Activated T-helper 1 cell treated with anti-CD3 and anti-CD28 coated beads, Interleukin-2, amount 50 U/mL, for 16 hours (primary cell): ENCODE measurements around the gene CACNA1C.

Experiments used
- DNase-seq, 2 donors: peaks; one replicate each; pipeline ENCODE4 v3.0.0-alpha.2; 2020; ENCODE audit warnings: low read depth in 1 of 2, low spot score in 1 of 2

The CACNA1C gene

DNA sequence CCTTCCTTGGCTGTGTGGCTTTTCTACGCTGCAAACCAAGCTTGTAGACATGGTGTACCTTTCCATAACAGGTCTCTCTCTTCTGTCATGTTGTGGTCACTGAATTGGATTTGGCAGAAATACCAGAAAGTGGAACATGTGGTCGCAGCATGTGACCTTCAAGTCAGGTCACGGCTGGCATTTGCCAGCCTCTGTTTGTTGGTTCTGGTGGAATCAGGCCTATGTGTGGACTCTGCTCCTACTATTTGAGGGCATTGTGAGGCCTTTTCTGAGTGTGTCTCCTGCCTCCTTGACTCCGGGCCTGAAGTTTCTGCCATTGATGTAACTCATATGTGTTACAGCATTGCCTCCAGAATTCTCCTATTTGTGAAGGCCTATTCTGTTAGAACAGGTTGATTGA, 116.7 kb downstream of the CACNA1C start:
- DNase-seq, result no peak

DNA sequence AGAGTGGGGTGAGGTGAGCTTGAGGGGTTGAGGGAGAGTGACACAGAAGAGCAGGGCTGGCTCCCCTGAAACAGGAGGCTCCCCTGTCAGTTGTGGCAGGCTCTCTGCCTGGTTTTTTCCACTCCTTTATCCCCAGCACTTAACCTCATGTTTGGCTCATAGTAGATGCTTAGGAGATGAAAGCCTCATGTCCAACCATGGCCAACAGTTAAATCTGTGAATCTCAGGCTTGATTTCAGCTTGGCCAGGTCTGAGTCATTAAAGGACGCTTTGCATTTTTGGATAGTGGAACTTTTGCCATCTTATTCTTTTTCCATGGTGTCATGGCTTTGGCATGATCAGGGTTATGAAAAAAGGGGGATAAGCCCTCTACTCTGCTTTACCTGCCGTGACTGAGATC, 117.2 kb downstream of the CACNA1C start:
- no peak for DNase-seq

DNA sequence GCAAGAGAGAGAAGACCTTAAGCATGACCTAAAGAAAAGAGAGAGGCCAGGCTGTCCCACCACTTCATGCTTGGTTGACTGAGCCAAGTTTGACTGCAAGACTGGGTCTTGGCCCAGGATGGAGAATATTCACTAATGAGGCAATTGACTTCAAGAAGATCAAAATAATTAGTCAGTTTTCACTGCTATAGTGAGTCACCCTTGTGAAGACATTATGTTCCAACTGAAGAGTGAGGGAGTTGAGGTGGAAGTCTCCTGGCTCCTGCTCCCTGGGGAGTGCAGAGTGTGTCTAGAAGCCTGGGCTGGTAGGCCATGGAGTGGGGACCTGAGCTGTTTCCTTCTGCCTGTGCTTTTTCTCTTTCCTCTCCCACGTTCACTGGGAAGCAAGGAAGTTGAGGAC, 117.6 kb downstream of the CACNA1C start:
- no peak for DNase-seq

DNA sequence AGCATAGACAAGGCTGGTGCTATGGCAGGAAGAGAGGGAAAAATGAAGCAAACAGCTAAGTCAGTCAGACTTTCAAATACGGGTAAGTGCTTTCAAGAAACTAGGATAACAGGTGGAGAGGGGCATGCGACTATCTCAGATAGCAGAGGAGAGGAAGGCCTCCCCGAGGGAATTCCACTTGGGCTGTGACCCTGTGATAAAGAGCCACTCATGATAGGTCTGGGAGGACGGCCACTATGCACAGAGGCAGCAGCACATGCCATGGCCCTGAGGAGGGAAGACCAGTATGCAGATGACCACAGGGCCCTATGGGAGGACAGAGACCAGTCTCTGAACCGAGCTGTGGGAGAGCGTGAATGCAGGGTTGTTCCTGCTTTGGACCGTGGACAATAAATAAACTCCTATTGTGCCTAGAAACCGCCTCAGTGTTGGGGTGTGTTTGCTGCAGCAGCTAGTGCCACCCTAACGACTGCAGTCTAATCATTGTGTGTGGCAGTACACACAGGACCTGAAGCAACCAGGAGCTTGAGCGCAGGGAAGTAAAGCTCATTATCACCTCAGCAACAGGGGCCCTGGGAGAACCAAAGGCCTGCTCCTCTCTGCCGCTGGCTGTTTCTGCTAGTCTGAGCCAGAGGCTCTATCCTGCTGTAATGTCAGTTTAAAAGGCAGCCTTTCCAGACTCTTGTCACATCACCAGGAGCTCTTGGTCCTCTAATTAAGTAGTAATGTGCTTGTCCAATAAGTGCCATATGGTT, 119.1 kb downstream of the CACNA1C start:
- DNase-seq, result no peak

DNA sequence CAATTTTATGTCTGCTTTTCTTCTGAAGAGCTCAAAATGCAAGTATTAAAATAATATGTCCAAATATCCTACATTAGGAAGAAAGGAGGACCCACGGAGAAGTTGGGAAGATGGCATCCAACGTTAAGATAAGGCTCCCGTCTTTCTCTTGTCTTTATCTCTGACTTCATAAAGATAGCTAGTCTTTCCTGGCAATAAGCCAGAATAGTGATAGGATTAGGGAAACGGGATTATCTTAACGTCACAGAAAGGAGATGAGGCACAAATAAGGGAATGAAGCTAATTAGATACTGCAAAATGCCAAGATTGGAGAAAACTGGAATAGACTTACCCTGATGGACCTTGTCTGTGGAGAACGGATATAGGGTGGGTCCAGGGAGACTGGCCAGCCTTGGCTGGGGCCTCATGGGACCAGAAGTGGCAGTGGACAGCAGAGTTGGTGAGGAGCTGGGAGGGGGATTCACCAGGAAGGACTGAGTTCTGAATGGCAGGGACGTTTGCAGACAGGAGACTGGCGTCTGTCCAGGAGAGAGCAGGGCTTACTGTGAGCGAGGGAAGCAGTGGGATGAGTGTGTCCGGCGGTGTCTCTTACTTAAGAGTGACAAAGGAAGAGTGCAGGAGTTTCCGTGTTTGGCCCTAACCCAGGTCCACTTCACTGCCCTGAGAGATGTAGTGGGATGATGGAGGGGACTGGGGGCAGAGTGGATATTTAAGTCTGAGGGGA, 119.9 kb downstream of the CACNA1C start:
- DNase-seq, result no peak

DNA sequence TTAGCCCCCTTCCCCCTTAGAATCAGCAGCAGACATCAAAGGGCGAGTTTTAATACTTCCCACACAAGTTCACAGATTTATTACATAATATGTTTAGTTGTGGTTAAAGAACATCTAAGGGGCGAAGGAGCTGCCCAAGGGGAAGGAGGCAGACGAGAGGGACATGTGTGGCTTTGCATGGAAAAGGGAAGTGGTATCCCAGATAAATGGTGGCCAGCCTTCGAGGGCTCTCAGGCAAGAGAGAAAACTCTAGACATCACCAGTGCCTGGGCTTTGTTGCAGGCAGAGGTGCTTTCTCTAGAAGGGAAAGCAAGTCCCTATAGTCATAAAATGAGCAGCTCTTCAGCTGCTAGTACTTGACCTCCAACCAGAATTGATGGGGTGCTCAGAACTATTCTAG, 121.2 kb downstream of the CACNA1C start:
- DNase-seq, result no peak

DNA sequence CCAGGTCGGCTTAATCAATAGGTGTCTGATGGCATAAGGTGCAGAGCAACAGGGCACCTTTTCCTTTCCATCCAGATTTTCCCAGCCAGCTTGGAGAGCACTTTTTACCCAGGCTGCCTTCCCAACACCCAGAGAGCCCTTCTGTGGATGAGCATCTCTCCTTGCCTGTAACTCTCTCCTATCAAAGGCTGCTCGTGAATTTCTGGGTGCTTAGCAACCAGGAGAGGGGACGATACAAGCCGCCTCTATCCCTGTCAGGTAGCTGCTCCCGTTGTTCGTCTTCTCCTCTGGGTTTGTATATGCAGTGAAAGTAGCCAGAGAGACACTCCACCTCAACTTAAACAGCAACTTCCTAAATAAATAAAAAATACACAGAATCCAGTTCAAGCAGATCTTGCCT, 124.2 kb downstream of the CACNA1C start:
- no peak for DNase-seq

DNA sequence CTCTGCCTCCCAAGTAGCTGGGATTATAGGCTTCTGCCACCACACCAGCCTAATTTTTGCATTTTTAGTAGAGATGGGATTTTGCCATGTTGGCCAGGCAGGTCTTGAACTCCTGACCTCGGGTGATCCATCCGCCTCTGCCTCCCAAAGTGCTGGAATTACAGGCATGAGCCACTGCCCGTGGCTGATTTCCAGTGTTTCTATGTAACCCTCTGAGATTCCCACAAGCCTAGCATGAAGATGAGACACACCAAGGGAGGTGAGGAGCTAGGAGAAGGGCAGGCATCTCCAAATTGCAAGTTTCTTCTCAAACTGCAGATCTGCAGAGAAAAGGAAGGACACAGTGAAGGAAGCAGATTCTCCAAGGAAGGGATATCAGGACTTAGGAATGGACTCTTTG, 125.0 kb downstream of the CACNA1C start:
- DNase-seq, result no peak

DNA sequence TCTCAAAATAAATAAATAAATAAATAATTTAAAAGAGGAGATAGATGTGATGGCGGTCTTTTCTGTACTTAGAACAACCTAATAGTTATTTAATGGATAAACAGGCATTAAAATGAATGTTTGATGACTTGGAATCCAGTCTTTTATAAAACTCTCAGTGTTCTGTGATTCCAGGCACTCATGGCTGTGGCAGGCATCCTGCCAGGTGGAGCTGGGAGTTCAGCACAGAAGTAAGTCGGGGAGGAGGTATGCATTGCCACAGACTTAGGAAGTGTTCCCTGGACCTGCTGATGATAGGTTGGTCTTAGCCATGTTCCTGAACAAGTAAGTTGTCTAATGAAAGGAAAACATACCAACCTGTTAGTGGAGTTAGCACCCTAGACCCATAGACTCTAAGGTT, 126.3 kb downstream of the CACNA1C start:
- no peak for DNase-seq

DNA sequence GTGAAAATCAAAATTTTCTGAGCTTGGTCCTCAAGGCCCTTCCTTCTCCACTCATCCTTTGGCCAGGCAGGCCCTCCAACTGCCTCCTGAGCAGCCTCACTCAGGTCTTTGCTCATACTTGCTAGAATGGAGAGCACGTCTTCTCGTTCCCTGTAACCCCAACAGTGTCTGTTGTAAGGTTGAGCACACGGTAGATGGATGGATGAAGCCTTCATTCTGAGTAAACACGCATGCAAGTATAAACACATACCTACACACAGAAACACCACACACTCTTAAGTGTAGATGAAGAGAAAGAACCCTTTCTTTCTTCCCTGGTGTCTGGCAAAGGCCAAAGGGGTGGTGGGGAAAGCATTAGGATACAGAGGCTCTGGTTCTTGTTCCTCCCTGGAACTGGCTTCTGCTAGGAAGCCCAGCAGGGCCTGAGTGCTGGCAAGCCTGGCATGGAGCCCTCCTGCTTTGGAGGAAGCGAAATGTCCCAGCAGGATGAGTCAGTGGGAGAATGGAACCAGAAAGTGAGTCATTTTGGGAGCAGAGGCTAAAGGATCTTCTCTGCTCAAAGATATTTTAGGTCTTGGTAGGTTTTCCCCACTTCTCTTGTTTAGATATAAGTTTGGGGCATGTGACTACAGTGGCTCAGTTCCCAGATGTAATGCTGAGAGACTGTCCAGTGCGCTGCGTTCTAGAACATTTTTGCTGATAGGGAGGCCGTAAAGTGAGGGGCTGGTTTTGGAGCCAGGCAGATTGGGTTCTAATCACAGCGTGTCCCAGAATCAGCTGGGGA, 127.4 kb downstream of the CACNA1C start:
- no peak for DNase-seq

DNA sequence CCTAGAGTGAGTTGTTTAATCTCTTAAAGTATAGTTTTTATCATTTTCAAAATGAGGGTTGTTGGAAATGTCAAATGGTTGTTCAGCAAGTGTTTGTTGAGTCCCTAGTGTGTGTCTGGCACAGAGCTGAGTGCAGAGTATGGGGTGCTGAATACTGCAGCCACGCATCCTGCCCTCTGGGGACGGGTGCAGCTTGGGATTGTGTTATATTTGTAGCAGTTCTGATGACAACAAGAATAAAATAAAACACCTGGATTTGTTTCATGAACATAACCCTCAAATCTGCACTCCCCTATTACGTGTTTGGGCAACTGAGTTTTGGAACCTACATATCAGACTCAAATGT, 127.9 kb downstream of the CACNA1C start:
- DNase-seq, result no peak

DNA sequence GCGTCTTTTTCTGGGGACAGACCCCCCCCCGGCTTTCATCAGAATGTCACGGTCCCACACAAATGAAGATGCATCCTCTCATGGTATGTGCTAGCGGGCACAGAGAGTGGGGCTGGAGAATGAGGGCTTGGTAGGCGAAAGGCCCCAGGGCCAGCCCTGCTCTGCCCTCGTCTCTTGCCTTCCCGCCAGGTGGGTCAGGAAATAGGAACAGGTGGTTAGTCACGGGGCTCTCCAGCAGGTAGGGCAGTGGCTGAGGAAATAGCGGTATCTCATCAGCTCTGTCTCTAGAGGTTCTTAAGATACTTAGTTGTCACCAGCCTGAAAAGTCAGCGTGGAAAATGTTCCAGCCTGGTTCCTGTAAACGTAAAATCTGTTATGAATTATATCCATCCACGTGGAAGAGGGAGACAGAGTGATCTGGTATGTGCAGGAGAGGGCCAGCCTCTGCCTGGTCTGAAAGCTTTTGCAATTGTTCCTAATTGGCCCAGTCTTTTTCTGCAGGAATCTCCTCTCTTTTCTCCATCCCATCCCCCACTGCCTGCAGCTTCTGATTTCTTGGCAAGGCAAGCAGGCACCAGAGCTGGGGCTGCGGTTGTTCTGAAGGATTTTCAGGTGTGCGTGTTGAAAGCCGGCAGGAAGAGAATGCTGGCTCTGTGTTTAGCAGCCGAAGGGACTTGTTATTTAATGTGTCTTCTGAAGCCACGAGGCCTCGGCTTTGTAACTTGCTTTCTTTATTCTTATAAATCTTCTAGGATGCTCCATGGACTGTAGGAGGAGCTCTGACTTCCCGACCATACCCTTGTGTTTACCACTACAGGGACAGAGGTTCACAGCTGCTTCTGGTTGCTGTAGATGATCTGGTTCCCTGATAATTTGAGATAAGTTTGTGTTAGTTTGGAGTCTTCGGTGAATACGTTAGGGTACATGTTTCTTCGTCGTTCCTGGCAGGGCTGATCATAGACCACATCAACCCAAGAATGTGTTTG, 131.1 kb downstream of the CACNA1C start:
- no peak for DNase-seq

DNA sequence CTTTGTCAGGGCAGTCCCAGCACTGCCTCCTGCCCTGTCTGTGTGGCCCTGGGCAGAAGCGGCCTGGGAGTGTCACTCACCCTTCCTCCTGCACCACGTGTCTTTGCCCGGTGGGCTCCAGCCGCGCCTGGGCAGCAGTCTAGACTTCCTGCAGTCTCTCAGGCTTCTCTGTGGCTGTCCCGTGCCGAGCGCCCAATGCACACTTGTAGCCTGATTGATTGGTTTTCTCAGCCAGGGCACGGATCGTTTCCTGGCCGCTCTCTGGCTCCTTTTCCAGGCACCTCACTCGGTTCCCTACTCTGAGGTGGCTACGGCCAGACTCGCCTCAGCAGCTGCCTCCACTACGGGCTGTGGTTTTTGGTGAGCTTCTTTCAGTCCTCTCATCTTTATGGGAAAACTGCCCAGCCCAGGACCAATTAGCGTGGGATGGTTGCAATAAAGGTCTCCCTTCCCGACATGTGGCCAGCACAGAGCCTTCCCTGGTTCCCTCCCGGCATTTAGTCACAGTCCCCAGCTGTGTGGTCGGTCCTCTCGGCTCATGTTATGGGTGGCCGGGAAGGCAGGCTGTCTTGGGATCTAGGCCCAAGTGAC, 133.1 kb downstream of the CACNA1C start:
- DNase-seq, result no peak

DNA sequence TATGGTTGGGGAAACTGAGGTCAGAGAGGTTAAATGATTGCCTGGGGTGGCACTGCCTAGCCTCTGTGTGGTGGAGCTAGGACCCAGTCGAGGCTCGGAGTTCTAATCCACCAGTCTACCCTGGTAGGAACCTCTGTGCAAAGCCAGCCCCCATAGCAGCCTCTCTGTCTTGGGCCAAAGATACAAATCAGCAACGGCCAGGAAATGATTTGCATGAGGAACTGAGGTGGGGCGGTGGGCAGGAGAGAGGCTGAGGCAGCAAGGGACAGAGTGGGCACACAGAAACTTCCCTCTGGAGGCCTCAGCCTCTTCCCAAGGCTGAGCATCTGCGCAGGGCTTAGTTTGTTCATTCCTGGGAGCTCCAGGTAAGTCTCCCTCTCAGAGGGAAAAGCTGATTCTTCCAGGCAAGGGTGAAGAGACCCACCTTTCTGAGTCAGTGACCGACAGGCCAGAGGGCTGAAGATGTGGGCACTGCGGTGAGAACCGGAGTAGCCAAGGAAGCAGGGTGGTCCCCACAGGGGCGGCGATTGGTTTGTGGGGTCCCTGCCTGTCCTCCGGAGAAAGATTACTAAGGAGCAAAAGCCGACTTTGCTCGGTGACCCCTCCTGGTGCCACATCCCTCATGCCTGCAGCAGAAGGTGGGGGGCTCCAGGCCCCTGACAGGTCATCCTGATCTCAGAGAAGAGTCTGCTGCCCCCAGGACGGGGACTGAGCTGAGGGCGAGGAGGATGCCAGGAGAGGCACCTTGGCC, 134.6 kb downstream of the CACNA1C start:
- DNase-seq, result no peak

DNA sequence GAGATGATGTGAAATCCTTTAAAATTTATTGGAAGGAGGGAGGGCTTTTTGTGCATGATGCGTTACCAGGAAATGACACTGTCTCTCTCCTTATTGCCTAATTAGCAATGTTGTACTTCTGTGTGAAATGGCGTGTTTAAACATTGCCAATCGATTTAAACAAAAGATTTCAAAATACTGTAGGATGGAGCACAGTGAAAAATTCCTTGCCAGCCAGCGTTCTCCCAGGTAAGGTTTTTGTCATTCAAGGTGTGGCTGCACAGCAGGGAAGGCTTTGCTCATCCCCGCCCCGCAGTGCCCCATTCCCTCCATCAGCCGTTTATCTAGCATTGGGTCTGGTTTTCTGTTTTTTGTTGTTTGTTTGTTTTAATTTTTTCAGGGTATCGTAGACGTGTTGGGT, 137.3 kb downstream of the CACNA1C start:
- DNase-seq, result no peak

DNA sequence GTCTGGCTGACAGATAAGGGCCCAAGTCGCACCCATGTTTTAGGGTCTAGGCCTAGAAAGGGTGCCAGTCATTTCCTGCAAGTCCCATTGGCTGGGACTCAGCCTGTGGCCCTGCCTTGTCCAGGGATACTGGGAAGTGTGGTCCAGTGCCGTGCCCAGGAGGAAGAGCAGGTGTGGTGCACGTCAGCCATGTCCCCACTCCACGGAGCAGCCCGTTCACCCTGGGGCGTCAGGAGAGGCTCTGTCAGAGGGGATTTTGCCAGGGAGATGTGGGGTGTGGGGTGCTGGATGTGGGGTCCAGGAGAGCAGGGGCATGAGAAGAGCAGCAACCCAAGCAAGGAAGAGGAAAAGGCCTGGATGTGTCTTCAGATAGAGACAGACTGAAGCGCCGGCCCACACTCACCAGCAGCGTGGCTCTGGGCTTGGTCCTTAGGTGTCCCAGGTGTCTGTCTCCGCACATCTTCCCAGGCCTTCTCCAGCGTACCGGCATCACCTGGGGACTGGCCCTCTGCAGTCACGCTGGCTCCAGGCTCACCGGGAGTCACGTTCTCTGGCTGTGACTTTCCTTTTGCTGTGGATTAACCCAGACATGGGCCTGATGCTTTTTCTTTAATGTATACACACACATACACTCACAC, 138.2 kb downstream of the CACNA1C start:
- no peak for DNase-seq

DNA sequence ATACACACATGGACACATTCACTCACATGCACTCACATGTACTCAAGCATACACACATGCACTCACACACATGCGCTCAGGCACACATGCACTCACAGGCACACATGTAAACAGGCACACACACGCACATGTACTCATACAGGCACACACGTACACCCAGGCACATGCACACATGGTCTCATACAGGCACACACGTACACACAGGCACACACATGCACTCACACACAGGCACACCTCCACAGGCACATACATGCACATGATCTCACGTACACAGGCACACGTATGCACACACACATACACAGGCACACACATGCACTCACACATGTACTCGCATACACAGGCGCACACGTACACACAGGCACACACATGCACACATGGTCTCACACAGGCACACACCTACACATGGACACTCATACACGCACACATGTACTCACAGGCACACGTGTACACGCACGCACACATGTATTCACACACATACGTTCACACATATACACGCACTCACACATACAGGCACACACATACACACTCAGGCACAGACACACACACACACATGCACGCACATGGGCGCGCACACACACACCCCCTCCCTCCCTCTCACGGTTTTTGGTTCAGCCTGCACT, 138.9 kb downstream of the CACNA1C start:
- no peak for DNase-seq

DNA sequence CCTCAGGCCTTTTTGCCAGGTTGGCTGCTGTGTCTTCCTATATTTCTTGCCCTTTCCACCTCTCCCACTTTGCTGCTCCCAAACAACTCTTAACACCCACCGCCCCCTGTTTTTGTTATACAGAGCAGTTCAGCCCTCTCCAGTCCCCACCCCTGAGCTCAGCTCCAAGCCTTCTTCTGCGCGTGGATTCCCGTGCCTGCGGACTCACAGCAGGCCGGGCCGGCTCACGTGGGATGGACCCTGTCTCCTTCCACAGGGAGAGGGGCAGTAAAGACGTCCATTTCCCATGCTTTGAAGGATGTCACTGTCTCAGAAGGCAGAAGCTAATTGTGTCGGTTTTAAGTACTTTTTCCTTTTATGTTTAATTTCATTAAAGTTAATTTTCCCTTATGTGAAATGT, 139.4 kb downstream of the CACNA1C start:
- DNase-seq, result no peak

DNA sequence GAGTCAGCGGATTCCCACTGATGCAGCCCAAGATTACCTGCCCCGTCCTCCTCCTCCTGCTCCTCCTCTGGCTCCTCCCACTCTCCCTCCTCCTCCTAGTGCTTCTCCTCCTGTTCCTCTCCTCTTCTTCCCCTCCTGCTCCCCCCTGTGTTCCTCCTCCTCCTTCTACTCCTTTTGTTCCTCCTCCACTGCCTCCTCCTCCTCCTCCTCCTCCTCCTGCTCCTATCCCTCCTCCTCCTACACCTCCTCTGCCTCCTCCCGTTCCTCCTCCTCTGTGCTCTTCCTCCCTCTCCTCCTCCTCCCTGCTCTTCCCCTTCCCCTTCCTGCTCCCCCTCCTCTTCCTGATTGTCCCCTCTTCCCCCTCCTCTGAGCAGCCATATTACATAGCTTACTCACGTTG, 141.3 kb downstream of the CACNA1C start:
- DNase-seq, result no peak
